Stimulated activated naive CD8-positive, alpha-beta T cell treated with anti-CD3 and anti-CD28 coated beads, Interleukin-15, Interleukin-2, amounts not matched to agents 100 ng/mL and 50 ng/mL, for 24 hours (primary cell): Measurements from ENCODE around the gene ASB1.

Experiments used
- H3K27ac Mint-ChIP-seq: one replicate; pipeline ENCODE4 v1.8.0; 2021; ENCODE audit warnings: mild to moderate bottlenecking, mixed read lengths
- H3K27me3 Mint-ChIP-seq: one replicate; pipeline ENCODE4 v1.8.0; 2021; ENCODE audit warnings: mixed read lengths
- H3K36me3 Mint-ChIP-seq: one replicate; pipeline ENCODE4 v1.8.0; 2021; ENCODE audit warnings: low read depth, mixed read lengths
- H3K4me1 Mint-ChIP-seq: one replicate; pipeline ENCODE4 v1.8.0; 2021; ENCODE audit warnings: low read depth, mixed read lengths
- H3K4me3 Mint-ChIP-seq: one replicate; pipeline ENCODE4 v1.8.0; 2021; ENCODE audit warnings: mild to moderate bottlenecking, mixed read lengths
- H3K9me3 Mint-ChIP-seq: one replicate; pipeline ENCODE4 v1.8.0; 2021; ENCODE audit warnings: mixed read lengths

ASB1 gene

DNA sequence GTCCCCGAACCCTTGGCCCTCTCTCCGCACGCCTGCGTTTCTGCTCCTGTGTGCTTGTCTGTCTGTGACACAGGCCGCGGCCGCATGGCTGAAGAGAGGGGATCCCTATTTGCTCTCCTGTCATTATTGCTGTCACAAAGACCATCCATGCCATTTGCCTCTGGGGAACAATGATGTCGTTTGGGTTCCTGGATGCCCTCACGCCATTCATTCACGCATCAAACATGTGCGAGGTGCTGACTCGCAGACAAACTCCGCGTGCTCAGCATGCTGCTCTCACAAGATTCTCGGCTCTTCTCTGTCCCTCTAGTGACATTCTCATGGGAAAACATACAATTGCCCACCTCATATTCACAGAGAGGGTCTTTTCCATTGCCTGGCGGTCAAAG is 67.8 kb downstream of the ASB1 start:
- Mint-ChIP-seq H3K9me3 (no peaks in the 10 kb centered on the region), H3K27me3 (no peaks in the 10 kb centered on the region), H3K4me3 (no peak overlapping the region), H3K4me1 (peaks cover 20% of the 10 kb centered on the region), H3K36me3 (no peaks in the 10 kb centered on the region), H3K27ac (peak overlapping the region; percentile 53)

DNA sequence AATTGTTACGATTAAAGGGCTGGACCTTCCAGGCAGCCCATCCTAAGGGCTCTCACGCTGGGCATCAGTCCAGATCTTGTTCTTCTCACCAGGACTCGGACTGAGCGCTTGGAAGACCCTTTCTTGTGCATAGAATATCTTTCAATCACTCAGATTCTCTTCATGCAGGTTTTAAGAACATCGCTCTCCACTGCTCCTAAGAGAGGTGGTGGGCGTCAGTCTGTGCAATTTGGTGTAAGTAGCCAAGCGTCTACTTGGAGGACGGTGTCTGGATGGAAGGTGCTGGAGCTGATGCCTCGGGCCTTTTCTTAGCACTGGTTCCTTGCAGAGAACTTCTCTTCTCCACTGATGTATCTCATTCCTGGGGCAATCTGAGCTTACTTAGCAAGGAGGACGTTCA is 68.7 kb downstream of the ASB1 start:
- no peaks in the 10 kb centered on the region for H3K27me3 Mint-ChIP-seq
- H3K4me1 Mint-ChIP-seq, result peaks cover 20% of the 10 kb centered on the region
- no peak overlapping the region for H3K27ac Mint-ChIP-seq
- no peak overlapping the region for H3K4me3 Mint-ChIP-seq
- no peaks in the 10 kb centered on the region for H3K36me3 Mint-ChIP-seq
- H3K9me3 Mint-ChIP-seq, result no peaks in the 10 kb centered on the region

DNA sequence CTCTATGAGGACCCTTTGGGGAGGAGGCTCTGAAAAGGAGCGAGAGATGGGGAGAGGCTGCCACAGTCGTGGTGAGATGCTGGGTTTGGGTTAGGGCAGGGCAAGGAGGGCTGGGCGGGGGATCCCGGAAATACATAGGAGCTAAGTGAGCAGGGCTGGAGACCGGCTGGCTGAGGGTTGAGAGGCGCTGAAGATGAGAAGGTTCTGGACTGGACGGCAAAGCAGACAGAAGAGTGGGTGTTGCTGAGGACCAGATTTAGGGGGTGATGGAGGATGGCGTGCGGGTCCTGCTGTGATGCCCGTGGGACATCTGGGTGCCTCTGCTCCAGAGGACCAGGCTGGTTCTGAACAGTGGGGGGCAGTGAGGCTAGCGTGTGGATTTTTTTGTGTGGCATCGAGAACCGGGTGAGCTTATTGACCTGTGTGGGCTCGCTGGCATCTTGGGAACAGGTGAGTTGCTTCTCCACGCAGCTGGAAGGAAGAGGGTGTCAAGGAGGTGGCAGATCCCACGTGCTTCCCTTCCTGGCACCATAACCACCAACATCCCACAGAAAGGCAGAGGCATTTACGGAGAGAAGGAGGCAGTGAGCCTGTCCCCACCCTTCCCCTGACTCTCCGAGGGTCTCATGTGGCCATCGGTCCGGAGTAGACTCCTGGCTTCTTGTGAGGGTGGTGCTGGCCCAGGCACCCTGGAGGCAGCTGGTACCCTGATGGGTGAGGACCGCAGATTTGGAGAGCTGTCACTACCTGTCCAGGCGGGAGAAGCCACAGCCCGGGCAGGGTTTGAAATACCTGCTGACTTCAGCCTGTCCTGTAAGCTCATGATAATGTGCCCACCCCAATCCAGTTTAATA is 70.3 kb downstream of the ASB1 start:
- Mint-ChIP-seq H3K27me3 (no peaks in the 10 kb centered on the region), H3K27ac (no peak overlapping the region), H3K4me3 (no peak overlapping the region), H3K36me3 (no peaks in the 10 kb centered on the region), H3K4me1 (peaks cover 20% of the 10 kb centered on the region), H3K9me3 (no peaks in the 10 kb centered on the region)

DNA sequence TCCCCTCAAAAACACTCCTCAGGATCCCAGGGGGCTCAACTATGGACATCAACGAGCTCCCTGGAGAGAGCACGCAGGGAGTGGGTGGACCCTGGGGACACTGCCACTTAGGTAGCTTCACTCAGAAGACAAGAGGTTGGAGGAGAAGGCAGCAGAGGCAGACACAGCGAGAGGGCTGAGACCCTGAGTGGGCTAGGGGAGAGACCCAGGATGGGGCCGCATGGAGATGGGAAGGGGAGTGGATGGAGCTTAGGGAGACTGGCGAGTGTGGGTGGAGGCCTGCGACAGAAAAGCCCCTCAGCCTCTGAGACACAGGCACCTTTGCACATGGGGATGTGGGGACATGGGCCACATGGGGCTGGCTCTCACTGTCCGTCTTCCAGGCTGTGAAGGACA is 70.9 kb downstream of the ASB1 start:
- H3K9me3 Mint-ChIP-seq, result no peaks in the 10 kb centered on the region
- H3K36me3 Mint-ChIP-seq, result no peaks in the 10 kb centered on the region
- peaks cover 20% of the 10 kb centered on the region for H3K4me1 Mint-ChIP-seq
- no peak overlapping the region for H3K4me3 Mint-ChIP-seq
- no peak overlapping the region for H3K27ac Mint-ChIP-seq
- H3K27me3 Mint-ChIP-seq, result no peaks in the 10 kb centered on the region

DNA sequence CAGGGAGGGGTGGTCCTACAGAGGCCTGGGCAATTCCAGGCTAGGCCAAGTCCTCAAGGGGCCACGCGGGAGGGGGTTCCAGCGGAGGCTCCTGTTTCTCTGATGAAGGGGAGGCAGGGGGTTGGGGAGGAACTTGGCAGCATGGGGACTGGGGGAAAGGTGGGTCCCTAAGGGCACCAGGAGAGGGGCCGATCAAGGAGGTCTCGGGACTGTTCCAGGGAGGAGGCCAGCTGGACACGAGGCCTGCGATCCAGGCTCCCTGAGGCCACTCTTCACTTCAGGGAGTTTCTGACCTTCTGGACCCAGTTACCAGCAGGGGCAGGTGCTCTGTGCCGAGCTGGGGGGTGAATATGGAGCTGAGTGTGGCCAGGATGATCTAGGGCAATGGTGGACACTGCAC is 71.5 kb downstream of the ASB1 start:
- Mint-ChIP-seq H3K27ac (no peak overlapping the region), H3K4me3 (no peak overlapping the region), H3K36me3 (no peaks in the 10 kb centered on the region), H3K9me3 (no peaks in the 10 kb centered on the region), H3K27me3 (no peaks in the 10 kb centered on the region), H3K4me1 (peaks cover 20% of the 10 kb centered on the region)

DNA sequence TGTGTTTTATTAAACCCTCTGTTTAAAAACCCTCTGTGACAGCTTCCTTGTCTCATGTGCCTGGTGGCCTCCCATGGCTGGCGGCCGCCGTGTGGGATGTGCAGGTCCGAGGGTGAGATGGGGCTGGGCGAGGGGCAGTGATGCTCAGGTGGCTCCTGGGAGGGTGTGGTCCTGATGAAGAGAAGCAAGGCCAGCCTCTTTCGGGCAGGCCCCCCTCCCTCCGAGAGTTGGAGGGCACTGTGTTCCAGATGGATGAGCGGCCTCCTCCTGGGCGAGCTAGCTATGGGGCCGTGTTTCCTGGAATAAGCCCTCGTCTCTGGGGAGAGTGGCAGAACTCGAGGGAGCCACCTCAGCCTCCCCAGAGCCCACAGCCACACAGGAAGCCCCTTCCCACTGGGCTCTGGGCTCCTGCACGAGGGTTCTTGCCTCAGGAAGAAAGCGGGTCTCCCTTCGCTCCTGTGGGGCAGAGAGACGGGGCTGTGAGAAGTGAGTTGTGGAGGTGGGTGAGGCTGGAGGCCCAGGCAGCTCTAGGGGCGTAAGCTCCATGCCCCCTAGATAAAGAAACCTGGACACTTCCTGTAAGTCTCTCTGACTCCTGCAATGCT is 72.1 kb downstream of the ASB1 start:
- H3K9me3 Mint-ChIP-seq, result no peaks in the 10 kb centered on the region
- no peaks in the 10 kb centered on the region for H3K36me3 Mint-ChIP-seq
- peaks cover 15% of the 10 kb centered on the region for H3K4me1 Mint-ChIP-seq
- no peak overlapping the region for H3K4me3 Mint-ChIP-seq
- no peak overlapping the region for H3K27ac Mint-ChIP-seq
- H3K27me3 Mint-ChIP-seq, result no peaks in the 10 kb centered on the region

DNA sequence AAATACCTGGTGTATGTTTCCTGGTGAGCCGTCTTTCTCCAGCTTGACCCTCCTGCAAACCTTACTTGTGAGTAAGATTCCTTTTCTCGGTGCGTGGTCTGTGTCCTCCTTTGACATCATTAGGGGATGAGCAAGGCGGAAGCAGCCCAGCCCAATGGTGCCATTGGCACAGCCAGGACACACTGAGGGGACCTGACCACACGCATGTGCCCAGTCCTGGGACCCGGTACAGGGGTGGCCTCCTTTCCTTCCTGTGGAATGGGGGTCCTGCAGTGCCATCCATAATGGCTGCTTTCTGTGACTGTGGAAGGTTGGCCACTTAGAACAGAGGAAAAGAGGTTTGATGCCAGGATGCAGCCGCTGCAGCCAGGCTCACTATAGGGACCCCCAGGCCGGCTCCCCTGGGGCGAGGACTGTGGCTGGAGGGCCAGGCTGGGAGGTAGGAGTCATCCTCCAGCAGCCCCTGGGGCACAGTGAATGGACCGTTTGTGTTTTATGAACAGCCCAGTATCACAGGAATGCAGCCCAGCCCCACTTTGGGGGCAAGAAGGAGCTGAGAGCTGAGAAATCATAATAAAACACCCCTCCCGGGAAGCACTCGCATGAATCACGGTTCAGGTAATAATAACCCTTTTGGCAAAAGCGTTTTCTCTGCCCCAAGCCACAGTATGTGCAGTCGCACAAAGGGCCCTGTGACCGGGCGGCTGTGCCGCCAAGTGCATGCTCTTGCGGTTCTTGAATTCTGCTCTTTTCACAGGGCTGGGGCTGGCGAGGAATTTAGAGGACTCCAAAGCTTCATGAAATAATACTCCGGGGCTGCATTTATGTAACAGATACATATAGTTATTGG is 73.2 kb downstream of the ASB1 start:
- no peak overlapping the region for H3K27ac Mint-ChIP-seq
- no peaks in the 10 kb centered on the region for H3K27me3 Mint-ChIP-seq
- no peak overlapping the region for H3K4me3 Mint-ChIP-seq
- peaks cover 3% of the 10 kb centered on the region for H3K4me1 Mint-ChIP-seq
- H3K36me3 Mint-ChIP-seq, result no peaks in the 10 kb centered on the region
- H3K9me3 Mint-ChIP-seq, result no peaks in the 10 kb centered on the region

DNA sequence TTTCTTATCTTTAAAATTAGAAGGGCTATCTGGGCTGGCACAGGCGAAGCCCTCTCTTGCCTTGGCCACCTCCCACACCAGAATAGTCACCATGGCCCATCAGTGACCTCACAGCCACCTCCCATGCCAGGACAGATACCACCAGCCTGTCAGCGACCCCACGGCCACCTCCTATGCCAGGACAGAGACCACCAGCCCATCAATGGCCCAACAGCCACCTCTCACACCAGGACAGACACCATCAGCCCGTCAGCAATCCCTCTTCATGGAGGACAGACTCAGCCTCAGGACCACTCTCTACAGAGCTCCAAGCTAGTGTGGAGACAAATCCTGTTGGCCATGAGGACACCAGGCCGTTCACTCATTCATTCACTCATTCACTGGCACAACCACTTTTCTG is 74.6 kb downstream of the ASB1 start:
- no peaks in the 10 kb centered on the region for H3K36me3 Mint-ChIP-seq
- H3K9me3 Mint-ChIP-seq, result no peaks in the 10 kb centered on the region
- H3K27ac Mint-ChIP-seq, result no peak overlapping the region
- no peaks in the 10 kb centered on the region for H3K27me3 Mint-ChIP-seq
- no peak overlapping the region for H3K4me3 Mint-ChIP-seq
- no peaks in the 10 kb centered on the region for H3K4me1 Mint-ChIP-seq
